ENCODE results near the gene JMJD8. TPM values are rescaled to one million over a fixed set of nuclear protein-coding genes. Genes with fewer than 3 reads are reported as not detected.

The JMJD8 gene
- total and polyA plus RNA-seq, 8 donors, result 41.7 to 72.6 (median 45.5) TPM

- peaks cover 0 to 33% of the 10 kb centered on the region in 2 donors for H3K27me3 ChIP-seq
- H3K4me3 ChIP-seq, result no peak overlapping the region
- DNase-seq (no peak), ATAC-seq (no peak)
- no peak overlapping the region for H3K27ac ChIP-seq
- no peaks in the 10 kb centered on the region for H3K9me3 ChIP-seq
- no peak for TF ChIP-seq CTCF (IDR thresholded peaks at IDR 0.05)
- intact Hi-C loops (cut with DNase I), result no loop called here
- peaks cover 19 to 43% of the 10 kb centered on the region in 2 donors for H3K4me1 ChIP-seq
- H3K36me3 ChIP-seq, result peaks cover 0 to 36% of the 10 kb centered on the region in 2 donors
Measured at GRCh38 chr16:676565-676902, 7.6 kb downstream of the JMJD8 start.

GRCh38 chr16:675884-676564 lies 8.1 kb downstream of the JMJD8 start:
- no peak overlapping the region for H3K27ac ChIP-seq
- no peak overlapping the region for H3K4me3 ChIP-seq
- ATAC-seq (no peak), DNase-seq (no peak)
- peaks cover 14 to 38% of the 10 kb centered on the region in 2 donors for H3K4me1 ChIP-seq
- H3K27me3 ChIP-seq, result peaks cover 0 to 33% of the 10 kb centered on the region in 2 donors
- no peak for TF ChIP-seq CTCF (IDR thresholded peaks at IDR 0.05)
- peaks cover 0 to 38% of the 10 kb centered on the region in 2 donors for H3K36me3 ChIP-seq
- intact Hi-C loops (cut with DNase I), result no loop called here
- H3K9me3 ChIP-seq, result no peaks in the 10 kb centered on the region

GRCh38 chr16:674968-675883 lies 8.9 kb downstream of the JMJD8 start, which contains the start of gene RHBDL1:
Gene RHBDL1, plus strand, starts transcription at chr16:675671. Its CDS starts 120 bp downstream, at chr16:675791.
- no peak for TF ChIP-seq CTCF (IDR thresholded peaks at IDR 0.05)
- intact Hi-C loops (cut with DNase I), result no loop called here
- Histone ChIP-seq H3K27ac (no peak within 1 kb of the TSS), H3K9me3 (no peaks in the 10 kb centered on the region), H3K4me1 (peaks cover 11 to 34% of the 10 kb centered on the region in 2 donors), H3K36me3 (peaks cover 0 to 45% of the 10 kb centered on the region in 2 donors), H3K4me3 (no peak within 1 kb of the TSS), H3K27me3 (peaks cover 0 to 33% of the 10 kb centered on the region in 2 donors)
- DNase-seq (no peak), ATAC-seq (no peak)

GRCh38 chr16:674214-674881 lies 9.8 kb downstream of the JMJD8 start:
- Histone ChIP-seq H3K27me3 (peaks cover 0 to 33% of the 10 kb centered on the region in 2 donors), H3K27ac (no peak overlapping the region), H3K4me3 (no peak overlapping the region), H3K4me1 (peaks cover 9 to 34% of the 10 kb centered on the region in 2 donors), H3K9me3 (no peaks in the 10 kb centered on the region), H3K36me3 (peaks cover 0 to 54% of the 10 kb centered on the region in 2 donors)
- TF ChIP-seq CTCF (IDR thresholded peaks at IDR 0.05), result no peak
- no peak for ATAC-seq
- no peak for DNase-seq
- intact Hi-C loops (cut with DNase I), result no loop called here

Measured in left lung (tissue), 10 donors.